ENCODE results near the gene ESF1. TPM values are rescaled to one million over a fixed set of nuclear protein-coding genes. Genes with fewer than 3 reads are reported as not detected.

ESF1 gene, protein sequence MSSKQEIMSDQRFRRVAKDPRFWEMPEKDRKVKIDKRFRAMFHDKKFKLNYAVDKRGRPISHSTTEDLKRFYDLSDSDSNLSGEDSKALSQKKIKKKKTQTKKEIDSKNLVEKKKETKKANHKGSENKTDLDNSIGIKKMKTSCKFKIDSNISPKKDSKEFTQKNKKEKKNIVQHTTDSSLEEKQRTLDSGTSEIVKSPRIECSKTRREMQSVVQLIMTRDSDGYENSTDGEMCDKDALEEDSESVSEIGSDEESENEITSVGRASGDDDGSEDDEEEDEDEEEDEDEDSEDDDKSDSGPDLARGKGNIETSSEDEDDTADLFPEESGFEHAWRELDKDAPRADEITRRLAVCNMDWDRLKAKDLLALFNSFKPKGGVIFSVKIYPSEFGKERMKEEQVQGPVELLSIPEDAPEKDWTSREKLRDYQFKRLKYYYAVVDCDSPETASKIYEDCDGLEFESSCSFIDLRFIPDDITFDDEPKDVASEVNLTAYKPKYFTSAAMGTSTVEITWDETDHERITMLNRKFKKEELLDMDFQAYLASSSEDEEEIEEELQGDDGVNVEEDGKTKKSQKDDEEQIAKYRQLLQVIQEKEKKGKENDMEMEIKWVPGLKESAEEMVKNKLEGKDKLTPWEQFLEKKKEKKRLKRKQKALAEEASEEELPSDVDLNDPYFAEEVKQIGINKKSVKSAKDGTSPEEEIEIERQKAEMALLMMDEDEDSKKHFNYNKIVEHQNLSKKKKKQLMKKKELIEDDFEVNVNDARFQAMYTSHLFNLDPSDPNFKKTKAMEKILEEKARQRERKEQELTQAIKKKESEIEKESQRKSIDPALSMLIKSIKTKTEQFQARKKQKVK
- total RNA-seq (10 to 100 TPM in 1 of 2 donors, 1 to 10 TPM in 1; 9.8 to 14.6 TPM), polyA plus RNA-seq (10 to 100 TPM in 1 of 2 donors, 1 to 10 TPM in 1; 7.9 to 10.9 TPM)
- long read RNA-seq, donor 1, partial matches to known transcripts, result 15 of 15 reads
- long read RNA-seq, donor 1, other reads (novel, unspliced or antisense), result 0 of 15 reads
- long read RNA-seq, donor 2, result 0 reads
- long read RNA-seq, donor 3, partial matches to known transcripts, result 8 of 8 reads
- long read RNA-seq, donor 3, other reads (novel, unspliced or antisense), result 0 of 8 reads
- long read RNA-seq, donor 4, result 0 reads
- long read RNA-seq, donor 5, partial matches to known transcripts, result 47 of 47 reads
- long read RNA-seq, donor 5, other reads (novel, unspliced or antisense), result 0 of 47 reads

DNA sequence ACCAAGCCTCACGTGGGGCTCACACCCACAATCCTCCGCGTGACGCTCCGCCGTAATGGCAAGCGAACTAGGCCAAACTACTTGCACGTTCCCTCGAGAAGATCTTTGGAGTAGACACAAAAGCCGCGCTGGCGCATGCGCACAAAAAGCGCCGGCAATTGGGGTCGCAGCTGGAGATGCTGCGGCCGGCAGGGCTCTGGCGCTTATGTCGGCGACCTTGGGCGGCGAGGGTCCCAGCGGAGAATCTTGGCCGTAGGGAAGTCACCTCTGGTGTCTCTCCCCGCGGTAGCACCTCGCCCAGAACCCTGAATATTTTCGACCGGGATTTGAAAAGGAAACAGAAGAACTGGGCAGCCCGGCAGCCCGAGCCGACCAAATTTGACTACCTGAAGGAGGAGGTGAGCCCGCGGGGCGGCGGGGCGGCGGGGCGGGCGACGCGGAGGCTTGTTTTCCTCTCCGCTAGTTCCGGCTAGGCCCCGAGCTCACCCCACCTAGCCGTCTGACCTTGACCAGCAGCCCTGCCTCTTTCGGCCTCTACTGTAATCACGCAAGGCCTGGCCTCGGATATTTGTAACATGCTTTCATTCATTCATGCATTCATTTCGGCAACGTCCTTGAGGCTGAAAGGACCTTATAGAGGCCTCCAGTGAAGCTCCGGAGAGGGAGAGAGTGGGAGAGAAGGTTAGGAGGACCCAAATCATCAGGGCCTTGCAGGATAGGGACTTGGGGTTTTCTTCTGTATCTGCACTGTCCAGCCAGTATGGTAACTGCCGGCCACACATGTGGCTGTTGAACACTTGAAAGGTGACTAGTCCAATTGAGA is at the start of gene ESF1, which contains the start of gene NDUFAF5:
TSS of gene ESF1 (minus strand) at position 27 of the 823 bp plus-strand sequence. CDS start 1,779 bp downstream, outside the sequence.
TSS of gene NDUFAF5 (plus strand) at position 136 of the 823 bp plus-strand sequence. CDS start at position 177, 41 bp downstream.
- peak; percentile 98 for ATAC-seq (ENCODE audit: insufficient read depth, low FRiP score)
- peaks cover 8 to 26% (median 13%) of the 10 kb centered on the region in 4 donors for H3K36me3 ChIP-seq (ENCODE audit: control insufficient read depth in 4 of 4, insufficient read depth in 4 of 4, low read length in 4 of 4)
- H3K9me3 ChIP-seq (ENCODE audit: control insufficient read depth in 4 of 4, insufficient read depth in 3 of 4, low read length in 3 of 4), result no peaks in the 10 kb centered on the region
- H3K4me3 ChIP-seq, result peak within 1 kb of the TSS; percentile 81
- TF ChIP-seq, protein P1, sequence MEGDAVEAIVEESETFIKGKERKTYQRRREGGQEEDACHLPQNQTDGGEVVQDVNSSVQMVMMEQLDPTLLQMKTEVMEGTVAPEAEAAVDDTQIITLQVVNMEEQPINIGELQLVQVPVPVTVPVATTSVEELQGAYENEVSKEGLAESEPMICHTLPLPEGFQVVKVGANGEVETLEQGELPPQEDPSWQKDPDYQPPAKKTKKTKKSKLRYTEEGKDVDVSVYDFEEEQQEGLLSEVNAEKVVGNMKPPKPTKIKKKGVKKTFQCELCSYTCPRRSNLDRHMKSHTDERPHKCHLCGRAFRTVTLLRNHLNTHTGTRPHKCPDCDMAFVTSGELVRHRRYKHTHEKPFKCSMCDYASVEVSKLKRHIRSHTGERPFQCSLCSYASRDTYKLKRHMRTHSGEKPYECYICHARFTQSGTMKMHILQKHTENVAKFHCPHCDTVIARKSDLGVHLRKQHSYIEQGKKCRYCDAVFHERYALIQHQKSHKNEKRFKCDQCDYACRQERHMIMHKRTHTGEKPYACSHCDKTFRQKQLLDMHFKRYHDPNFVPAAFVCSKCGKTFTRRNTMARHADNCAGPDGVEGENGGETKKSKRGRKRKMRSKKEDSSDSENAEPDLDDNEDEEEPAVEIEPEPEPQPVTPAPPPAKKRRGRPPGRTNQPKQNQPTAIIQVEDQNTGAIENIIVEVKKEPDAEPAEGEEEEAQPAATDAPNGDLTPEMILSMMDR (IDR thresholded peaks at IDR 0.05; ENCODE audit: control extremely low read depth, extremely low read depth), result no peak
- H3K4me1 ChIP-seq (ENCODE audit: control insufficient read depth in 5 of 5, insufficient read depth in 5 of 5, low read length in 5 of 5), result peaks cover 5 to 18% (median 8%) of the 10 kb centered on the region in 5 donors
- H3K27ac ChIP-seq (ENCODE audit: low read depth in 1 of 2, low read length in 1 of 2), result peak within 1 kb of the TSS; percentile 85 to 90
- no peaks in the 10 kb centered on the region for H3K27me3 ChIP-seq (ENCODE audit: control insufficient read depth in 3 of 3, insufficient read depth in 3 of 3, low read length in 2 of 3)
- DNase-seq, result peak; percentile 96 to 98 (median 98)
- 0% methylated on average over 54 of the region's 54 CpGs for WGBS, 2 donors
- peak within 1 kb of the TSS; percentile 65 to 90 for H3K9ac ChIP-seq (ENCODE audit: insufficient read depth in 1 of 2, low read length in 2 of 2)

DNA sequence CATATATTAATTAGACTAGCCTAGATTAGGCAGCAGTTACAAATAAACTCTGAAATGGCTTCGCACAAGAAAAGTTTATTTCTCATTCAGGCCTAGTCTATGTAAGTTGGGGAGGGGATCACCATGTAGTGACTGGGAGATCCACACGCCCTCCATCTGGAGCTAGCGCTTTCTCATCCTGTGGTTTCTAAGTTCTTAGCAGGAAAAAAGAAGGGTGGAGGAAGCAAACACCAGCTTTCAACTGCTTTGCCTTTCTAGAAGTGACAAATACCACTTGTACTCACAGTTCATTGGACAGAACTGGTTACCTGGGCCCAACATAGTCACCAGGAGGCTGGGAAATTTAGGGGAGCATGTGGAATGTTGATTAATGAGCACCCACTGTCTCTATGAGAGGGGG is 46.8 kb upstream of the ESF1 start:
- ATAC-seq (ENCODE audit: insufficient read depth, low FRiP score) (no peak), DNase-seq (no peak)
- H3K36me3 ChIP-seq (ENCODE audit: control insufficient read depth in 4 of 4, insufficient read depth in 4 of 4, low read length in 4 of 4), result no peaks in the 10 kb centered on the region
- no peaks in the 10 kb centered on the region for H3K9me3 ChIP-seq (ENCODE audit: control insufficient read depth in 4 of 4, insufficient read depth in 3 of 4, low read length in 3 of 4)
- peaks cover 0 to 4% (median 0%) of the 10 kb centered on the region in 3 donors for H3K27me3 ChIP-seq (ENCODE audit: control insufficient read depth in 3 of 3, insufficient read depth in 3 of 3, low read length in 2 of 3)
- no peak overlapping the region for H3K9ac ChIP-seq (ENCODE audit: insufficient read depth in 1 of 2, low read length in 2 of 2)
- TF ChIP-seq, protein P1 (IDR thresholded peaks at IDR 0.05; ENCODE audit: control extremely low read depth, extremely low read depth), result no peak
- no peaks in the 10 kb centered on the region for H3K4me1 ChIP-seq (ENCODE audit: control insufficient read depth in 5 of 5, insufficient read depth in 5 of 5, low read length in 5 of 5)
- 81 to 83% methylated on average over 3 of the region's 3 CpGs for WGBS, 2 donors
- no peak overlapping the region for H3K4me3 ChIP-seq
- no peak overlapping the region for H3K27ac ChIP-seq (ENCODE audit: low read depth in 1 of 2, low read length in 1 of 2)

DNA sequence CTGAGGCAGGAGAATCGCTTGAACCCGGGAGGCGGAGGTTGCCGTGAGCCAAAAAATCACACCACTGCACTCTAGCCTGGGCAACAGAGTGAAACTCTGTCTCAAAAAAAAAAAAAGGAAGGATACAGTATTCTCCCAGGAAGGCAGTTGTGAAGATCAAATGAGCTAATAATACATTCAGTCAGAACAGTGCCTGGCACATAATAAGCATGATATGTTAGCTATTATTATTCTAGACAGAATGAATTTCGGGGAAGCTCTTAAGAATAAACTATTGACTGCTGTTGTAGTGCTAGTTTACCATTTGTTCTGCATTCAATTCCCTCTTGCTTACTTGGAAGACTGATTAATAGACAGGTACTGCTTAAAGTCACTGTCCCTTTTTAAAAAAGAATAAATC is 40.7 kb upstream of the ESF1 start:
- H3K4me1 ChIP-seq (ENCODE audit: control insufficient read depth in 5 of 5, insufficient read depth in 5 of 5, low read length in 5 of 5), result no peaks in the 10 kb centered on the region
- no peaks in the 10 kb centered on the region for H3K9me3 ChIP-seq (ENCODE audit: control insufficient read depth in 4 of 4, insufficient read depth in 3 of 4, low read length in 3 of 4)
- no peaks in the 10 kb centered on the region for H3K27me3 ChIP-seq (ENCODE audit: control insufficient read depth in 3 of 3, insufficient read depth in 3 of 3, low read length in 2 of 3)
- WGBS, 2 donors, result 83 to 88% methylated on average over 4 of the region's 5 CpGs
- H3K9ac ChIP-seq (ENCODE audit: insufficient read depth in 1 of 2, low read length in 2 of 2), result no peak overlapping the region
- no peak for ATAC-seq (ENCODE audit: insufficient read depth, low FRiP score)
- no peak for DNase-seq
- TF ChIP-seq, protein P1 (IDR thresholded peaks at IDR 0.05; ENCODE audit: control extremely low read depth, extremely low read depth), result no peak
- no peaks in the 10 kb centered on the region for H3K36me3 ChIP-seq (ENCODE audit: control insufficient read depth in 4 of 4, insufficient read depth in 4 of 4, low read length in 4 of 4)
- no peak overlapping the region for H3K27ac ChIP-seq (ENCODE audit: low read depth in 1 of 2, low read length in 1 of 2)
- H3K4me3 ChIP-seq, result no peak overlapping the region
